ENCODE results near the gene SGCG.

The SGCG gene

GRCh38 chr13:23279321-23279720 is 98.5 kb downstream of the SGCG start:
- Histone ChIP-seq H3K36me3 (ENCODE audit: control insufficient read depth, low read length) (no peaks in the 10 kb centered on the region), H3K79me2 (ENCODE audit: control insufficient read depth, low read length) (no peaks in the 10 kb centered on the region), H3K9me2 (replicated peaks; ENCODE audit: control insufficient read depth, low read length) (no peaks in the 10 kb centered on the region), H3F3A (ENCODE audit: control insufficient read depth, insufficient read depth) (no peaks in the 10 kb centered on the region), H4K20me1 (ENCODE audit: control insufficient read depth, insufficient read depth, low read depth, low read length) (no peaks in the 10 kb centered on the region), H3K4me1 (ENCODE audit: control insufficient read depth, low read length) (no peaks in the 10 kb centered on the region), H3K27me3 (ENCODE audit: control insufficient read depth, low read length) (no peaks in the 10 kb centered on the region), H3K9me3 (ENCODE audit: control insufficient read depth, insufficient read depth, low read length) (no peaks in the 10 kb centered on the region), H3K27ac (ENCODE audit: low read depth, low read length) (no peak overlapping the region), H3K4me3 (ENCODE audit: low read length) (no peak overlapping the region), H3K4me2 (ENCODE audit: low read length) (no peak overlapping the region)
- TF ChIP-seq CTCF (IDR thresholded peaks at IDR 0.05; ENCODE audit: low read depth, low read length, poor library complexity, severe bottlenecking), result no peak
- no peak for TF ChIP-seq EZH2phosphoT487 (IDR thresholded peaks at IDR 0.05; ENCODE audit: borderline replicate concordance, low read length)

- Histone ChIP-seq H3K4me1 (ENCODE audit: control insufficient read depth, low read length) (no peaks in the 10 kb centered on the region), H3K27ac (ENCODE audit: low read depth, low read length) (no peak overlapping the region), H3K27me3 (ENCODE audit: control insufficient read depth, low read length) (no peaks in the 10 kb centered on the region), H3K79me2 (ENCODE audit: control insufficient read depth, low read length) (no peaks in the 10 kb centered on the region), H3K9me2 (replicated peaks; ENCODE audit: control insufficient read depth, low read length) (no peaks in the 10 kb centered on the region), H4K20me1 (ENCODE audit: control insufficient read depth, insufficient read depth, low read depth, low read length) (no peaks in the 10 kb centered on the region), H3K36me3 (ENCODE audit: control insufficient read depth, low read length) (no peaks in the 10 kb centered on the region), H3K9me3 (ENCODE audit: control insufficient read depth, insufficient read depth, low read length) (no peaks in the 10 kb centered on the region), H3F3A (ENCODE audit: control insufficient read depth, insufficient read depth) (no peaks in the 10 kb centered on the region), H3K4me3 (ENCODE audit: low read length) (no peak overlapping the region), H3K4me2 (ENCODE audit: low read length) (no peak overlapping the region)
- TF ChIP-seq EZH2phosphoT487 (IDR thresholded peaks at IDR 0.05; ENCODE audit: borderline replicate concordance, low read length) (no peak), CTCF (IDR thresholded peaks at IDR 0.05; ENCODE audit: low read depth, low read length, poor library complexity, severe bottlenecking) (no peak)
These were observed 107.8 kb downstream of the SGCG start for GRCh38 chr13:23288564-23288963.

- Histone ChIP-seq H3K4me1 (ENCODE audit: control insufficient read depth, low read length) (no peaks in the 10 kb centered on the region), H3K79me2 (ENCODE audit: control insufficient read depth, low read length) (no peaks in the 10 kb centered on the region), H3K27me3 (ENCODE audit: control insufficient read depth, low read length) (no peaks in the 10 kb centered on the region), H3K36me3 (ENCODE audit: control insufficient read depth, low read length) (no peaks in the 10 kb centered on the region), H3F3A (ENCODE audit: control insufficient read depth, insufficient read depth) (no peaks in the 10 kb centered on the region), H3K9me2 (replicated peaks; ENCODE audit: control insufficient read depth, low read length) (no peaks in the 10 kb centered on the region), H4K20me1 (ENCODE audit: control insufficient read depth, insufficient read depth, low read depth, low read length) (no peaks in the 10 kb centered on the region), H3K4me3 (ENCODE audit: low read length) (no peak overlapping the region), H3K9me3 (ENCODE audit: control insufficient read depth, insufficient read depth, low read length) (no peaks in the 10 kb centered on the region), H3K4me2 (ENCODE audit: low read length) (no peak overlapping the region), H3K27ac (ENCODE audit: low read depth, low read length) (no peak overlapping the region)
- no peak for TF ChIP-seq CTCF (IDR thresholded peaks at IDR 0.05; ENCODE audit: low read depth, low read length, poor library complexity, severe bottlenecking)
- no peak for TF ChIP-seq EZH2phosphoT487 (IDR thresholded peaks at IDR 0.05; ENCODE audit: borderline replicate concordance, low read length)
These were observed 108.2 kb downstream of the SGCG start for GRCh38 chr13:23288995-23289394.

- H3K9me3 ChIP-seq (ENCODE audit: control insufficient read depth, insufficient read depth, low read length), result no peaks in the 10 kb centered on the region
- H3K27me3 ChIP-seq (ENCODE audit: control insufficient read depth, low read length), result no peaks in the 10 kb centered on the region
- no peaks in the 10 kb centered on the region for H3K36me3 ChIP-seq (ENCODE audit: control insufficient read depth, low read length)
- TF ChIP-seq CTCF (IDR thresholded peaks at IDR 0.05; ENCODE audit: low read depth, low read length, poor library complexity, severe bottlenecking) (no peak), EZH2phosphoT487 (IDR thresholded peaks at IDR 0.05; ENCODE audit: borderline replicate concordance, low read length) (no peak)
- no peak overlapping the region for H3K27ac ChIP-seq (ENCODE audit: low read depth, low read length)
- no peaks in the 10 kb centered on the region for H4K20me1 ChIP-seq (ENCODE audit: control insufficient read depth, insufficient read depth, low read depth, low read length)
- H3K4me2 ChIP-seq (ENCODE audit: low read length), result no peak overlapping the region
- H3K79me2 ChIP-seq (ENCODE audit: control insufficient read depth, low read length), result no peaks in the 10 kb centered on the region
- H3K4me1 ChIP-seq (ENCODE audit: control insufficient read depth, low read length), result no peaks in the 10 kb centered on the region
- H3K4me3 ChIP-seq (ENCODE audit: low read length), result no peak overlapping the region
- H3F3A ChIP-seq (ENCODE audit: control insufficient read depth, insufficient read depth), result no peaks in the 10 kb centered on the region
- H3K9me2 ChIP-seq (replicated peaks; ENCODE audit: control insufficient read depth, low read length), result no peaks in the 10 kb centered on the region
These were observed 109.2 kb downstream of the SGCG start for GRCh38 chr13:23289917-23290357.

Measured in DOHH2 (cell line).